ENCODE results near the gene YY1.

DNA sequence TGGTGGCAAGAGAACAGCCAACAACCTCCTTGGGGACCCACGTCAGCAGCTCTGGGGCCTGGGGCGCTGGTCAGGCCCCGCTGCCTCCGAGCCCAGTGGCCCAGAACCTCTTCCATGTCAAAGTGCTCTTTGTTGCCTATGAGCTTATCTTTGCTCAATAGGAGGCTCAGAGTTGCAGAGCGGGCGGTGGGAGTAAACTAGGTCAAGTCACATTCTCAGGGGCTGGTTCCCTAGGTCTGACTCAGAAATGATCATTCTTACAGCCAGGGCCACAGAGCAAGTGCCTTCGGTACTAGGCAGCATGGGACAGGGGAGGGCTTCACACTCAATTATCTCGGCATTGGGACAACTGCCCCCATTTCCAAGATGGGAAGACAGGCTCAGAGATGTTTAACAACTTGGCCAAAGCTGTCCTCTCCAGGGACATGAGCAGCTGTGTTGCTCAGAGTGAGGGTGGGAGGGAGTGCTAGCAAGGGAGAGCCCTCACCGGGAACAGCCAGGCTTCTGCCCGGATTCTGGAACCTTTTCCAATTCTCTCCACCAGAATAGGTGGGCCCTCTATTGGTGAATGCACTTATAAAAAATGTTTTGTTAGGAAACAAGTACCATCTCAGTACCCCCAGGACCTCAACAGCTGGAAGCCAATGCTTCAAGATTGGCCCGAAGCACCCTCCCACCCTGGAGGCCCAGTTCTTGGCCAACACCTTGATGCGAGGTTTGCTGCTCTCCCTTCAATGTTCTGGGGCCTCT is 55.4 kb downstream of the YY1 start:
- TF ChIP-seq, protein P1, sequence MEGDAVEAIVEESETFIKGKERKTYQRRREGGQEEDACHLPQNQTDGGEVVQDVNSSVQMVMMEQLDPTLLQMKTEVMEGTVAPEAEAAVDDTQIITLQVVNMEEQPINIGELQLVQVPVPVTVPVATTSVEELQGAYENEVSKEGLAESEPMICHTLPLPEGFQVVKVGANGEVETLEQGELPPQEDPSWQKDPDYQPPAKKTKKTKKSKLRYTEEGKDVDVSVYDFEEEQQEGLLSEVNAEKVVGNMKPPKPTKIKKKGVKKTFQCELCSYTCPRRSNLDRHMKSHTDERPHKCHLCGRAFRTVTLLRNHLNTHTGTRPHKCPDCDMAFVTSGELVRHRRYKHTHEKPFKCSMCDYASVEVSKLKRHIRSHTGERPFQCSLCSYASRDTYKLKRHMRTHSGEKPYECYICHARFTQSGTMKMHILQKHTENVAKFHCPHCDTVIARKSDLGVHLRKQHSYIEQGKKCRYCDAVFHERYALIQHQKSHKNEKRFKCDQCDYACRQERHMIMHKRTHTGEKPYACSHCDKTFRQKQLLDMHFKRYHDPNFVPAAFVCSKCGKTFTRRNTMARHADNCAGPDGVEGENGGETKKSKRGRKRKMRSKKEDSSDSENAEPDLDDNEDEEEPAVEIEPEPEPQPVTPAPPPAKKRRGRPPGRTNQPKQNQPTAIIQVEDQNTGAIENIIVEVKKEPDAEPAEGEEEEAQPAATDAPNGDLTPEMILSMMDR (IDR thresholded peaks at IDR 0.05): no peak
- TF ChIP-seq FOXP1 (CRISPR knock-in tag; IDR thresholded peaks at IDR 0.05; ENCODE audit: borderline replicate concordance): no peak
- TF ChIP-seq, protein P2, sequence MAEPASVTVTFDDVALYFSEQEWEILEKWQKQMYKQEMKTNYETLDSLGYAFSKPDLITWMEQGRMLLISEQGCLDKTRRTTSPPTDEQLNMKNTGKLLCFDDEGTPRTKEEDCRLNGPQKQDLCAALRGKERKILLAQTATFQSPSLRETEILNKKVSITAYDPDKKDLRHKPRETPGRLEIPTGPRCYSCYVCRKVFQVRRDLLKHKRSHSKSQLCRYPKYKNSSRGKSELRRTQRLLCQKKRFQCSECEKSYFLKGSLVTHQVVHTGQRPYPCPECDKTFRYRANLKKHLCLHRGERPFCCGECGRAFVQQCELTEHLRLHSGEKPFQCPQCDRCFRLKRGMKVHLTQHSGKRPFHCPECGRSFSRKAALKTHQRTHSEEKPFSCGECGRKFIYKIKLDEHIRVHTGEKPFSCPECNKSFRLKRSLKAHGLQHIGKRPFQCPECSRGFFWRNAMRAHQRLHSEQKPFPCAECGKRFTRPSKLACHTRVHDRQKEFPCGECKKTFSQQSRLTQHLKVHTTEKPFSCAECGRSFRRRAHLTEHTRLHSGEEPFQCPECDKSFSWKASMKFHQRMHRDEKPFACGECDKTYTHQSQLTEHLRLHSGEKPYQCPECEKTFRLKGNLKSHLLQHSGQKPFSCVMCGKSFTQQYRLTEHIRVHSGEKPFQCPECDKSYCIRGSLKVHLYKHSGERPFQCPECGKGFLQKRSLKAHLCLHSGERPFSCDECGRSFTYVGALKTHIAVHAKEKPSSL (CRISPR knock-in tag; conservative IDR thresholded peaks at IDR 0.05): no peak
- TF ChIP-seq TP53 (CRISPR knock-in tag; IDR thresholded peaks at IDR 0.05): no peak
- TF ChIP-seq SP1 (CRISPR knock-in tag; conservative IDR thresholded peaks at IDR 0.05): no peak
